HFF-Myc (cell line): ENCODE results near the gene MYCT1.

Experiments used
- DNase-seq: peaks from one replicate; pipeline ENCODE4 v3.0.0-alpha.2; 2011; ENCODE audit warnings: low read depth; ENCODE audit errors: extremely low read depth
- H3K4me3 ChIP-seq: replicated peaks from 2 replicates; pipeline ENCODE4 v1.5.1; 2011; ENCODE audit warnings: low read depth, mild to moderate bottlenecking, control low read depth, low read length
- CTCF ChIP-seq: IDR thresholded peaks from 2 replicates; pipeline ENCODE4 v1.5.1; 2012; ENCODE audit warnings: mild to moderate bottlenecking, low read depth, low read length, control low read depth; ENCODE audit errors: missing control alignments

MYCT1 gene

DNA sequence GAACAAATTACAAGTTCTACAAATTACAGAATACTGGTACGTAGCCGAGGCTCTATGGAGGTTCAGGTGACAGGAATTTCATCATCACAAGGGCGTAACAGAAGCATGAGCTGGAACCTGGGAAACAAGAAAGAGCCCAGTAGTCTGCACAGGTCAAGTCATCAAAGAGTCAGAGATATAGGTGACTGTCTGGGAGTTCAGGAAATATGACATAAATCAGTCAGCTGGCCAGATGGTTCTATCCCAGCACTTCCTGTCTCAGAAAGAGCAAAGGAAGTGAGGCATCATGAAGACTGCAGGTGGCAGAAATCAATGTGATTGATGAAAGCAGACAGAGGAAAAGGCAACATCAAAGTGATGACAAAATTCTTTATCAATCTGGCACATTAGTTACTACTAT, 23.3 kb downstream of the MYCT1 start:
- DNase-seq: no peak
- no peak for TF ChIP-seq CTCF
- no peak overlapping the region for H3K4me3 ChIP-seq

DNA sequence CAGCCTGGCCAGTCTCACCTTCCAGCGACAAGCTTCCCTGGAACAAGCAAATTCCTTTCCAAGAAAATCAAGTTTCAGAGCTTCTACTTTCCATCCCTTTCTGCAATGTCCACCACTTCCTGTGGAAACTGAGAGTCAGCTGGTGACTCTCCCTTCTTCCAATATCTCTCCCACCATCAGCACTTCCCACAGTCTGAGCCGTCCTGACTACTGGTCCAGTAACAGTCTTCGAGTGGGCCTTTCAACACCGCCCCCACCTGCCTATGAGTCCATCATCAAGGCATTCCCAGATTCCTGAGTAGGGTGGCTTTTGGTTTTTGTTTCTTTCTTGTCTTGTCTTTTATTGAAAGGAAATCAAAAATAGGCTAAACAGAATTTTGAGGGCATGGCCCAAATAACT, 24.3 kb downstream of the MYCT1 start:
- no peak overlapping the region for H3K4me3 ChIP-seq
- TF ChIP-seq CTCF: no peak
- no peak for DNase-seq

GRCh38 chr6:152723398-152723797, 25.7 kb downstream of the MYCT1 start:
- H3K4me3 ChIP-seq: no peak overlapping the region
- no peak for TF ChIP-seq CTCF
- DNase-seq: no peak

GRCh38 chr6:152726313-152726712, 28.6 kb downstream of the MYCT1 start:
- TF ChIP-seq CTCF: no peak
- H3K4me3 ChIP-seq: no peak overlapping the region
- DNase-seq: no peak

- no peak for TF ChIP-seq CTCF
Observed at GRCh38 chr6:152727507-152727906, 29.8 kb downstream of the MYCT1 start.

DNA sequence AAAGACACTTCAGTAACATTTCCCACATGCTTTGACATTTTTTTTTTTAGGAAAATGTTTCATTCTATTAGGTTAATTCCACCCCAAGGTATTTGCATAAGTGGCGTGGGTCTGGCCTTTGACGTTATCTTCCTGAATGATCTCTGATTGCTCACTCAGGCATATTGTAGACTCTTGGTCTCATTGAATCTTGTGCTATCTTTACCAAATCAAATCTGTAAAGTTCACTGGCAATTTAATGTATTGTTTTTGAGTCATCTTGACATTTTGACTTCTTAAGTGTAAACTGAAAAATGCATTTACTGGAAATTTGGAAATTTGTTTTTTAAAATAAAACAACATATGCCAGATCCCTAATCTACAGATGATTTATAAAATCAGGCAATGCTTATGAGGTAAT, 36.9 kb downstream of the MYCT1 start:
- H3K4me3 ChIP-seq: no peak overlapping the region
- TF ChIP-seq CTCF: no peak
- no peak for DNase-seq

More at GRCh38 chr6:152727507-152727906, 29.8 kb downstream of the MYCT1 start:
- H3K4me3 ChIP-seq: no peak overlapping the region
- no peak for DNase-seq

GRCh38 chr6:152736687-152737273, 39.1 kb downstream of the MYCT1 start:
- H3K4me3 ChIP-seq: no peak overlapping the region
- DNase-seq: no peak
- no peak for TF ChIP-seq CTCF
